BE2C (cell line): ENCODE results near the gene SEPTIN14.
"Not testable (repeated sequence)": the region's sequence is repeated elsewhere in the genome, so short reads cannot be mapped to it uniquely, and the experiment has no call there.

Source experiments
- DNase-seq: peaks from one replicate; pipeline ENCODE4 v3.0.0-alpha.2; 2020
- H3K27me3 ChIP-seq: fragments of 250-450 bp; sonication (Bioruptor Pico); 2 replicates; pipeline ENCODE4 v1.5.1; 2020; ENCODE audit warnings: mild to moderate bottlenecking
- H3K36me3 ChIP-seq: fragments of 250-450 bp; sonication (Bioruptor Pico); 2 replicates; pipeline ENCODE4 v1.5.1; 2020; ENCODE audit warnings: mild to moderate bottlenecking
- H3K4me1 ChIP-seq: fragments of 250-450 bp; sonication (Bioruptor Pico); 2 replicates; pipeline ENCODE4 v1.5.1; 2020
- H3K4me3 ChIP-seq: 2 replicates; pipeline ENCODE4 v1.5.1; 2011; ENCODE audit warnings: low read depth, low read length
- H3K9me3 ChIP-seq: fragments of 250-450 bp; sonication (Bioruptor Pico); 2 replicates; pipeline ENCODE4 v1.5.1; 2020
- TF ChIP-seq, protein P1 (sequence below): IDR thresholded peaks from 2 replicates; pipeline ENCODE4 v1.5.1; 2012; ENCODE audit warnings: mild to moderate bottlenecking, low read depth, low read length

SEPTIN14 gene

GRCh38 chr7:55786901-55787300 is 75.7 kb downstream of the SEPTIN14 start:
- Histone ChIP-seq H3K9me3 (no peaks in the 10 kb centered on the region), H3K36me3 (no peaks in the 10 kb centered on the region), H3K4me3 (no peak overlapping the region), H3K27me3 (no peaks in the 10 kb centered on the region), H3K4me1 (no peaks in the 10 kb centered on the region)
- no peak for DNase-seq
- TF ChIP-seq, protein P1, sequence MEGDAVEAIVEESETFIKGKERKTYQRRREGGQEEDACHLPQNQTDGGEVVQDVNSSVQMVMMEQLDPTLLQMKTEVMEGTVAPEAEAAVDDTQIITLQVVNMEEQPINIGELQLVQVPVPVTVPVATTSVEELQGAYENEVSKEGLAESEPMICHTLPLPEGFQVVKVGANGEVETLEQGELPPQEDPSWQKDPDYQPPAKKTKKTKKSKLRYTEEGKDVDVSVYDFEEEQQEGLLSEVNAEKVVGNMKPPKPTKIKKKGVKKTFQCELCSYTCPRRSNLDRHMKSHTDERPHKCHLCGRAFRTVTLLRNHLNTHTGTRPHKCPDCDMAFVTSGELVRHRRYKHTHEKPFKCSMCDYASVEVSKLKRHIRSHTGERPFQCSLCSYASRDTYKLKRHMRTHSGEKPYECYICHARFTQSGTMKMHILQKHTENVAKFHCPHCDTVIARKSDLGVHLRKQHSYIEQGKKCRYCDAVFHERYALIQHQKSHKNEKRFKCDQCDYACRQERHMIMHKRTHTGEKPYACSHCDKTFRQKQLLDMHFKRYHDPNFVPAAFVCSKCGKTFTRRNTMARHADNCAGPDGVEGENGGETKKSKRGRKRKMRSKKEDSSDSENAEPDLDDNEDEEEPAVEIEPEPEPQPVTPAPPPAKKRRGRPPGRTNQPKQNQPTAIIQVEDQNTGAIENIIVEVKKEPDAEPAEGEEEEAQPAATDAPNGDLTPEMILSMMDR = no peak

- H3K9me3 ChIP-seq, DNase-seq: not testable (repeated sequence)
Measured at GRCh38 chr7:55785444-55785843, 77.1 kb downstream of the SEPTIN14 start.

GRCh38 chr7:55784151-55784550 is 78.4 kb downstream of the SEPTIN14 start:
- H3K9me3 ChIP-seq = no peaks in the 10 kb centered on the region
- H3K4me3 ChIP-seq = no peak overlapping the region
- H3K4me1 ChIP-seq = no peaks in the 10 kb centered on the region
- H3K27me3 ChIP-seq = no peaks in the 10 kb centered on the region
- no peaks in the 10 kb centered on the region for H3K36me3 ChIP-seq
- DNase-seq = no peak
- TF ChIP-seq, protein P1 = no peak

More at GRCh38 chr7:55785444-55785843, 77.1 kb downstream of the SEPTIN14 start:
- H3K4me1 ChIP-seq, H3K4me3 ChIP-seq, H3K36me3 ChIP-seq, H3K27me3 ChIP-seq: not testable (repeated sequence)

- no peak for DNase-seq
- TF ChIP-seq, protein P1 = no peak
- no peaks in the 10 kb centered on the region for H3K9me3 ChIP-seq
- no peaks in the 10 kb centered on the region for H3K27me3 ChIP-seq
- H3K4me1 ChIP-seq = no peaks in the 10 kb centered on the region
- H3K4me3 ChIP-seq = no peak overlapping the region
- H3K36me3 ChIP-seq = no peaks in the 10 kb centered on the region
Measured at GRCh38 chr7:55778631-55779030, 83.9 kb downstream of the SEPTIN14 start.

GRCh38 chr7:55776196-55776595 is 86.4 kb downstream of the SEPTIN14 start:
- Histone ChIP-seq H3K27me3 (no peaks in the 10 kb centered on the region), H3K9me3 (no peaks in the 10 kb centered on the region), H3K4me3 (no peak overlapping the region), H3K36me3 (no peaks in the 10 kb centered on the region), H3K4me1 (no peaks in the 10 kb centered on the region)
- DNase-seq = no peak
- TF ChIP-seq, protein P1 = no peak

DNA sequence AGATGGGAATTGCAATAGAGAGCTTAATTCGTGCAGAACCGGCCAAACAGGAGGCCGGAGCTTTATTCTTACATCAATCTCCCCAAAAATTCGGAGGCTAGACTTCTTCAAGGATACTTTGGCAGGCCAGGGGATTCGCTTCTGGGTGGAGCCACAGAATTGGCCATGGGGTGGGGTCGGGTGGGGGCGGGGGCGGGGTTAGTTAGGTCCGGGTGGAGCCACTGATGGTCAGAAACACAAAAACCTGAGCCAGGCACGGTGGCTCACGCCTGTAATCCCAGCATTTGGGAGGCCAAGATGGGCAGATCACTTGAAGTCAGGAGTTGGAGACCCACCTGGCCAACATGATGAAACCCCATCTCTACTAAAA is 87.5 kb downstream of the SEPTIN14 start:
- H3K9me3 ChIP-seq = no peaks in the 10 kb centered on the region
- TF ChIP-seq, protein P1 = no peak
- no peaks in the 10 kb centered on the region for H3K4me1 ChIP-seq
- H3K27me3 ChIP-seq = no peaks in the 10 kb centered on the region
- H3K4me3 ChIP-seq = no peak overlapping the region
- no peak for DNase-seq
- no peaks in the 10 kb centered on the region for H3K36me3 ChIP-seq
